OCI-M2 (cell line): Measurements from ENCODE around the gene FTO.

Source experiments
- DNase-seq: peaks from one replicate; lab custom pipeline; 2025; ENCODE audit not compliant: unreplicated experiment; lab: John Stamatoyannopoulos, UW

The FTO gene

GRCh38 chr16:53991754-53992378, 287.9 kb downstream of the FTO start:
- no peak for DNase-seq

DNA sequence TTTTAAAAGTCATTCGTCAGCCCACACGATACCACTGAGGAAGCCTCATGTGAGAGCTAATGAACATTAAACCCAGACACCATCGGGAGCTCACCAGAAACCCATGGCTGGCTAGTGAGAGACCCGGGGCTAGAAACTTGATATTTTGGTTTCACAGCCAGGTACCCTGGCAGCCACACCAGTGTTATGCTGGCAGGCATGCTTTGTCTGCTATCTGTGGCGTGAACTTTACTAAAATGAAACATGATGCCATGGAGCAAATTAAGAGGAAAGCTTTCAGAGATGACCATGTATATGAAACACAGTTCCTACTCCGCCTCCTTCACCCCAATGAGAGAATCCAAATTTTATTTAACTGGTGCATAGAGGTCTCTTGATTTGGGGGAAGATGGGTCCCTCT, 291.4 kb downstream of the FTO start:
- DNase-seq, result no peak

DNA sequence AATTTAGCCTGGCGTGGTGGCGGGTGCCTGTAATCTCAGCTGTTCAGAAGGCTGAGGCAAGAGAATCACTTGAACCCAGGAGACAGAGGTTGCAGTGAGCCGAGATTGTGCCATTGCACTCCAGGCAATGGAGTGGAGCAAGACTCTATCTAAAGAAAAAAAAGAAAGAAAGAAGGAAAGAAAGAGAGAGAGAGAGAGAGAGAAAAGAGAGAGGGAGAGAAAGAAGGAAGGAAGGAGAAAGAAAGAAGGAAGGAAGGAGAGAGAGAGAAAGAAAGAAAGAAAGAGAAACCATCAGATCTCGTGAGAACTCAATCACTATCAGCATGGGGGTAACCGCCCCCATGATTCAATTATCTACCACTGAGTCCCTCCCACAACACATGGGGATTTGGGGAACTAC, 293.0 kb downstream of the FTO start:
- DNase-seq, result no peak

DNA sequence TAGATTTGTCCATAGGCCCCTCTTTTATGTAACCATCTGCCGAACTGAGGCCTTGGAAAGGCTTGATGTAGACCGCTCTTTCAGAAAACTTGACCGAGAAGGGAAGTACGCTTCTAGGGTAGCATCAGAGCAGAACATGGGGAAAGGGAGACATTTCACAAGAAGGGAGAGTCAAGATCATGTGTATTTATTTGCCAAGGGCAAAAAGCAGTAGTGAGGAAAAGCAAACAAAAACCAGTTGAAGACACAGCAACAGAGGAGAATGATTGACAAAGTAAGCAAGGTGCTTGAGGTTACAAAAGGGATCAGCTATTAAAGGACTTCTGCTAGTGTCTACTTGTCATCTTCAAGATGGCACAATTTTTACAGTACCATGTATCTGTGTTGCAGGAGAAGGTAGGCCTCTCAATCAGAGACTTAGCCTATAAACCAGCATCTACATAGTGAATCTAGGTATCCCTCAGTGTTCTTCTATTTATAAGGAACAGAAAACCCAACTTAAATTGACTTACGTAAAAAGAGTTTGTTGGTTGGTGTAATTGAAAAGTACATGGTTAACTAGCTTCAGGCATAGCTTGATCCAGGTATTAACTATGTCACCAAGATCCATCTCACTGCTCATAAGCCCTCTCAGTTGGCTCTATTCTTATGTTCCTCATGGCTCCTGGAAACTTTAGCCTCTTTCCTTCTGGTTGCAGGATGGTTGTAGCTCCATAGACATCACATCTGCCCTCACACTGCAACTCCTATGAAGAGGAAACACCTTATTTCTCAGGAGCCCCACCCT, 294.3 kb downstream of the FTO start:
- DNase-seq, result no peak

GRCh38 chr16:53998966-53999522, 295.1 kb downstream of the FTO start:
- no peak for DNase-seq

DNA sequence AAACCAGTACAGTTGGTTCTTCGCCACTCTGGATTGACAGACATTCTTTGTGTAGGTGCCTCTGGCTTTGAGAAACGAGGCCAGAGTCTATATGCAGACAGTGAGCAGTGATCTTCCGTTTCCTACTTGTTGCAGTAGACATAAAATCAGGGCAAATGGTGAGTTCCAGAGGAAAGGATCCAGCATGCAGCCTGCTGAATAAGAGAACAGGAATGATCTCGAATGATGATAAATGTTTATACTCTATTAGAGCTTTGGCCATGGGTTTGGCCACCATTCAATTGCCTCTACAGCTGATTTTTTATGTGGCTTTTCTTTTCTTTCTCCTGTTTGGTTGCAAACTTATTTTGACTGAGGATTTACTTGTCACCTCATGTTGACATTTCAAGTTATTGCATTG, 295.9 kb downstream of the FTO start:
- DNase-seq, result no peak

- no peak for DNase-seq
Measured at GRCh38 chr16:54000361-54000760, 296.4 kb downstream of the FTO start.

DNA sequence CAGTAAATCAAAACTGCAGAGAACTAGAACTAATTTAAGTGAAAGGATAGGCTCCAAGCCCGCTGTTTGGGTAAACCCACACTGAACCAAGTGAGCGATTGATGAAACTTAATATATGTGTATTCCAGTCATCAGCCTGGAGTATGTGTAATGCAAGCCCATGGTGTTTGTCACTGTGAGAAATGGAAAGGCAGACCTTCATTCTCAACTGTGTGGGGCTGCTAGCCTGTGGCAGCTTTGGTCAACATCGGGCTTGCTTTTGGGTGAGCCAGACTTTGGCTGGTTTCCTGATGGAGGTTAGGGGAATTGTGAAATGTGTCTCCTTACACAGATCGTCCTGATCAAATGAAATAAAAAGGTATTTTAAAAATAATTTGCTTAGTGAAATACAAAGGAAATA, 302.7 kb downstream of the FTO start:
- DNase-seq, result no peak

DNA sequence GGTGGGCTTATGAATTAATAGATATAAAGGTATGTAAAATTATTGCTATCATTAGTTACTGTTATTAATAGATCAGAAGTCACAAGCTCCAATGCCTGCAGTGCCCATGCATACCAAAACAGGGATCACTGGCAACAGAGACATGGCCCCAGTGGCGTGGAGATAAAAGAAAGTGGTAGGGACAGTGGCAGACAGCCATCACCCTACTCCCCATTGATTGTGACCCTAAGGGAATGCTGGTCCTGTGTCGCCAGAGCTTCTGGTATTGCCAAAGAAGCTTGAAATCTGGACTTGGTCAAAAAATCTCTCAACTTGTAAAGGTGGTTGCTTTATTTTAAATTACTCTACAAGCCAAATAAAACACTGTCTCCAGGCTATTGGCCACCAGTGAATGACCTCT, 303.5 kb downstream of the FTO start:
- DNase-seq, result no peak

DNA sequence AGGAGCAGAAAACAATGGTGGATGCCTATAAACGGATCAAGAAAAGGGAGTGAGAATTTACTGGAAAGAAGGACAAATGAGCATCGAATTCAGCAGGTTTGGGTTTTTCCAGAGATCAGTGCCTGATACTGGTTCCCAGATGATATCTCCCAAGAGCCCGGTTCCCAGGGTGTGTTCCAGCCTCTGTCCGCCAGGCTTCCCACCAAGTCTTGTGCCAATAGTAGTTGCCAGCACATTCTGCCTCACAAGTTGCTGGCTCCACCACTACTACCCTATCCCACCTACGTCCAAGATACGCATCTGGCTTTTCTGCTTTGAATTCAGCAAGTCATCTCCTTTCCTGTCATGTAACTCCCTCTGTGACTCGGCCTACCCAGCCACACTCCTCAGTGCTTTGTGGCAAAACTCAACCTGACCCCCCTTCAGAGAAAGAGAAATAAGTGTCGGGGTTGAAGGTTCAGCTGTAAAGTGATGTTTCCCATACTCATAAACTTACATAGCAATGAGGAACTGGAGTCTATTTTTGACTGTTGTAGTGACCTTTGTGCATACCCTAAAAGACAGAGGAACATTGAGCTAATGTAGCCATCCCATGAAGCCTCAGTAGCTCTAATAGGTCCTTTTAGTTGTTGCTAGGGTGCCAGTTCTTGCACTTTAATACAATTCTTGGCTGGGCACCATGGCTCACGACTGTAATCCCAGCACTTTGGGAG, 305.7 kb downstream of the FTO start:
- DNase-seq, result no peak

GRCh38 chr16:54015147-54015546, 311.2 kb downstream of the FTO start:
- DNase-seq, result no peak

DNA sequence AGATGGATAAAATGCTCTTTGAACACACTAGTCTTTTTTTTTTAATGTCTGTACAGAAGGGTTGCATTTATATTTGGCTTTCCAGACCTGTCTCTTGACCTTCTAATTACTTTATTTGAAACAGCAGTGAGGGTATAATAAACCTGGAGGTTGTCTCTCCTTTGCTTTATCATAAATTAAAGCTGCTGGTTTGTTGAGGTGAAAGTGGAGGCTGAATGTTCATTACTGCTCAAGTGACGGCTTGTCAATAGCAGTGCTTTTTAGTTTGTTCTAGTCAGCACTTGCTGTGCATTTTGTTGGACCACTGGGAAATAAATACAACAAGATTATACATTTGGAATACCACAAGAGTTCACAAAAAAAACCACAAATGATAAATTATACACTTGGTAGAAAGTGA, 318.4 kb downstream of the FTO start:
- DNase-seq, result no peak

DNA sequence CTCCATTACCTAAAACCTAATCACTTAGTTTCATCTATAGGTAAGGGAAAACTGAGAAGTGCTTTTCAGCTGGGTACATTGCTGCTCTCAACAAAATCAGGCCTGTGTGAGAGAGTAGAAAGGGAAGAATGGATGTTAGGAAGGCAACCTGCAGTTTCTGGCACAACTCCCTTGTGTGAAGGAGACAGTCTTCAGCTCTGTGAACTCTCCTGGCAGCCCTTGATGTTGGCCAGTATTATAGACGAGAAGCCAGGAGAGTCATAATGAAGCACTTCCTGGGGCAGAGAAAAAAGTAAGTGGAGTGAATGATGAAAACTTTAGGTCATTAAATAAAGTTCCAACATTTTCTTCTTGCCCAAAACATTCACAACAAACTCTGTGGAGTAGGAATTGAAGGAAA, 322.5 kb downstream of the FTO start:
- no peak for DNase-seq

GRCh38 chr16:54027062-54027461, 323.1 kb downstream of the FTO start:
- DNase-seq, result no peak

DNA sequence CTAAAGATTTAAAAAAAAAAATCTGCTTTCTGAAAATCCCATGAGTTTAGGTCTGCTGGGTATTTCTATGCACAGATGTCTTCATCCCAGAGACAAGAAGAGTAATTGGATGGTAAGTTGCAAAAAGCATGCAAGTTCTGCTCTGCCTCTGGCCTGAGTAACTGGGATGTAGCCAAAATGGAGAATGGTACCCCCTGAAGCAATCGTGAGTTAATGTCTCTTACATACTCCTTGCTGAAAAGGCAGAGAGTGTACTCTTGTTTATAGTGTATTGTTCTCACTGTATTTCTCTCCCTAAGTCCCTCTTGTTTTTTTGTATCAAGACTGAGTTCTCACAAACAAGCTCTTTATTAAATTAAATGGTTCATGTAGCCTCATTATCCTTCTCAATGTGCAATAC, 323.6 kb downstream of the FTO start:
- DNase-seq, result no peak

DNA sequence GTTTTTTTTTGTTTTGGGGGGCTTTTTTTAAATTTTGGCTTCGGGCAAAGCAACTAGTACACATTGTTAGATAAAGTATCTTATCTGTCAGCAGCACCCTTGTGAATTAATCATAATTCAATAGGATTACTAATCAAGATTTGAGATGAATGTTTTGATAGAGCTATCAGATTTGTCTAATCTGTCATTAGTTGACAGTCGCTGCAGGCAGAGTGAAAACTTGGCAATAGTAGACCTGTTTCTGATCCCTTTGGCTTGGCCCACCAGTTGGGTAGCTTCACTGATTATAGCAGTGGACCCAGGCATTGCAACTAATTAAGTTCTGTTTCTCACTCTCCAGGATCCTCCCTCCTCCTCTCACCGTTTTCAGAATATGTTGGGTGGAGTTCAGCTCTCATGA, 324.0 kb downstream of the FTO start:
- DNase-seq, result no peak

GRCh38 chr16:54030451-54030850, 326.5 kb downstream of the FTO start:
- DNase-seq, result no peak

- no peak for DNase-seq
Measured at GRCh38 chr16:54031107-54031760, 327.3 kb downstream of the FTO start.

- no peak for DNase-seq
Measured at GRCh38 chr16:54033747-54034146, 329.8 kb downstream of the FTO start.

- no peak for DNase-seq
Measured at GRCh38 chr16:54034684-54035083, 330.7 kb downstream of the FTO start.

- DNase-seq, result no peak
Measured at GRCh38 chr16:54040480-54040879, 336.5 kb downstream of the FTO start.
